Measurements from ENCODE around the gene WDTC1.

WDTC1 gene

DNA sequence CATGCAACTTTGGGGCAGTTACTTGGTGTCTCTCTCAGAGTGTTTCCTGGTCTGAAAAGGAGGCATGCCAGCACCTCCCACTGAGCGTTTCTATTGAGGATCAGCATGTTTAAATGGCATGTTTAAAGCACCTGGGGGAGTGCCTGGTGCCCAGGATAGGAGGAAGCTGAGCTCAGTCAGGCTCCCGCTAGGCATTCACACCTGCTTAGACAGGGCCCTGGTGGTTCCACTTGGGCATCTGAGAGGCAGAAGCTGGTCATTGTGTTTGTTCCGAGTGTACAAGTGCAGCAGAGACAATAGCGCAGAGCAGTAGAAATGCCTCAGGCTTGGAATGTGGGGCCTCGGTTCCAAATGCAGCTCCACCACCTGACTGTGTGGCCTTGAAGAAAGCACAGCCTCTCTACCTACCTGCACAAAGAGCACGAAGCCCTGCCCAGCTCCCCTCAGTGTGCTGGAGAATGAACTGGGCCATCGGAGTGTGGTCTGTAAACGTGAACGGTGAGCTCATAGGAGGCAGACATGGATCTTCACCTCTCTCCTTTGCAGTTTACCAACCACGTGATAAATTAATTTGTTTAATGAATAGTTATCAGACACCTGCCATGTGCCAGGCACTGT, 67.3 kb downstream of the WDTC1 start:
- DNase-seq (ENCODE audit: low spot score) = no peak

DNA sequence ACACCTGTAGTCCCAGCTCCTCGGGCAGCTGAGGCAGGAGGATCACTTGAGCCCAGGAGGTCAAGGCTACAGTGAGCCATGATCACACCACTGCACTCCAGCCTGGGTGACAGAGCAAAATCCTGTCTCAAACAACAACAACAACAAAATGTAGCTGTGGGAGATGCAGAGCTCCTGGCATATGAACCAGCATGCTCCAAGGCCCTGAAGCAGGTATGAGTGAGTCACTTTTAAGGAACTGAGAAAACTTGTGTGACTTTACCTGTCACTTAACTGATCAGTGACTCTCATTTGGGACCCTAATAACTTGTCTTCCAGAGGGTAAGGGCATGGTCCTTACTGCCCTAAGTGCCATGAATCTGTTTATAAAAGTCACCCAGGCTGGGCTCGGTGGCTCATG, 68.2 kb downstream of the WDTC1 start:
- no peak for DNase-seq (ENCODE audit: low spot score)

DNA sequence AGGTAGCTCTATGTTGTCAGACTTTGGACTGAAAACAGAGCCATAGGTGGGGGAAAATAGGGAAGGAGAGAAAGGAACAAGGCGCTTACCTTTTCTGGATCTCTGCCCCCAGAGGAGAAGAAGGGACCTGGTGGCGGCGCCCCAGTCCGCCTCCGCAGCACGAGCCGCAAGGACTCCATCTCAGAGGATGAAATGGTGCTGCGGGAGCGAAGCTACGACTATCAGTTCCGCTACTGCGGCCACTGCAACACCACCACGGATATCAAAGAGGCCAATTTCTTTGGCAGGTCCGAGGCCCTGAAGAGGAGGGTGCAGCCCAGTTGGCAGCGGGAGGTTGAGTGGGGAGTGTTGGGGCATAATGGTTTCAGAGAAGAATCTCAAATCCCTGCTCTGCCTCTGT, 69.1 kb downstream of the WDTC1 start:
- no peak for DNase-seq (ENCODE audit: low spot score)

DNA sequence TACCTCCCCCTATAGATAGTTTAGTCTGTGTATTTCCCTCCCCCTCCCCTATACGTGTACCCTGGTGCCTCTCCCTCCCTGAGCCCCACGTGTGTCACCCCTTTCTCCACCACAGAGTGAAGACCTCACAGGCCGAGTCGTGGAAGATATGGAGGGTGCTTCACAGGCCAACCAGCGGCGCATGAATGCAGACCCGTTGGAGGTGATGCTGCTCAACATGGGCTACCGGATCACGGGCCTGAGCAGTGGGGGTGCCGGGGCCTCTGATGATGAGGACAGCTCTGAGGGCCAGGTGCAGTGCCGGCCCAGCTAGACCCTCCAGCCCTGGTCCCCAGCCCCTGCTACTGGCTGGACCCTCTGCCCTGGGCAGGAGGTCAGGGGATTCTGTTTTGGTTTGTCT, 71.6 kb downstream of the WDTC1 start:
- DNase-seq (ENCODE audit: low spot score) = no peak

GRCh38 chr1:27306892-27307761, 72.7 kb downstream of the WDTC1 start:
- DNase-seq (ENCODE audit: low spot score) = no peak

GRCh38 chr1:27307874-27308598, 73.6 kb downstream of the WDTC1 start:
- DNase-seq (ENCODE audit: low spot score) = no peak

DNA sequence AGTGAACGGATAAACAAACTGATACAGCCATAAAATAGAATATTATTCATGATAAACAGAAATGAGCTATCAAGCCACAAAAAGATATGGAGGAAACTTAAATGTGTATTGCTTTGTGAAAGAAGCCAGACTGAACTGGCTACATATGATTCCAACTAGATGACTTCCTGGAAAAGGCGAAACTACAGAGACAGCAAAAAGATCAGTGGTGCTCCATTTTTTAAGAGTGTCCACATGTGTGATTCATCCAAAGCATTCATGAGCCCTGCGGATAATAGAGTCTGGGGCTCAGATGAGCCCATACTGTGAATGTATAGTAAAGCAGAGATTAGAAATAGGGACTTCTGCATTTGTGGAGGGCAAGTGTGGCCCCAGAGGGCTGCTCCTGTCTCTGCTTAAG, 79.7 kb downstream of the WDTC1 start:
- DNase-seq (ENCODE audit: low spot score) = no peak

DNA sequence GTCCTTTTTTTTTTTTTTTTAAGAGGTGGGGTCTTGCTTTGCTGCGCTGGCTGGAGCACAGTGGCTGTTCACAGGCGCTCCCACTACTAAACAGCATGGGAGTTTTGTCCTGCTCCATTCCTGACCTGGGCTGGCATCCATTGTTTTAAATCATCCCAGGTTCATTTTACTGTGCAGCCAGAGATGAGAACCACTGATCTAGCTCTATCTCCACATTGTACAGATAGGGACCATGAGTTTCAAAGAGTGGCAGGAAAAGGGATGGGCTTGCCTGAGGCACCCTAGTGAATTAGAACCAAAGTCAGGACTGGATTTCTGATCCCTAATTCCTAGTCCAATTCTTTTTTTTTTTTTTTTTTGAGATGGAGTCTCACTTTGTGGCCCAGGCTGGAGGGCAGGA, 80.3 kb downstream of the WDTC1 start:
- no peak for DNase-seq (ENCODE audit: low spot score)

DNA sequence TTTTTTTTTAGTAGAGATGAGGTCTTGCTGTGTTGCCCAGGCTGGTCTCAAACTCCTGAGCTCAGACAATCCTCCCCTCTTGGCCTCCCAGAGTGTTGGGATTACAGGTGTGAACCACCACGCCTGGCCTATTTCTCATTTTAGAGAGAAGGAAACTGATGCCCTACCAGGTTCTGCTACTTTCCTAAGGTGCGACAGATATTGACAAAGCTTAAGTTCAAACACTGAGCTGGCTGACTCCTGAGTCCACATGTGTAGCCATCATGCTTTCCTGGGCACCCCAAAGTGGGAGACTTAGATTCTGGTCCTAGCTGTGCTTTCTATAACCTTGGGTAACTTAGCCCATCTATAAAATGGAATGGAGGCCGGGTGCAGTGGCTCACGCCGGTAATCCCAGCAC, 82.4 kb downstream of the WDTC1 start:
- DNase-seq (ENCODE audit: low spot score) = no peak

- DNase-seq (ENCODE audit: low spot score) = no peak
Measured at GRCh38 chr1:27318136-27318535, 83.7 kb downstream of the WDTC1 start.

DNA sequence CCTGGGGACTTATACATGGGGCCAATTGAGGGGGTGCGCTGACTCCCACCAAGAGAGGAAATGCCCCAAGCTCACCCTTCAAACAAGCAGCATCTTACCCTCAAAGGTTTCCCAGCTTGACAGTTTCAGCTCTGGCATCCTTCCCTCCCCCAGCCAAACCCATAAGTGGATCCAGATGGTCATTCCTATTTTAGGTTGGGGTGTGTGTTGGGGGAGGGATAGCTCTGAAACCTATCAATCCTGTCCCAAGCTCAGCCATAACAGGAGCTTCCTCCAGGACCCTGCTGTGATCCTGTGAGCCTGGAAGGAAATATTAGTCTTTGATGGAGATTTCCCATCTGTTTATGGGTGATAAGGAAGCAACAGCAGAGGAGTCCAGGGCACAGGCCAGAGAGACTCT, 84.2 kb downstream of the WDTC1 start:
- no peak for DNase-seq (ENCODE audit: low spot score)

- DNase-seq (ENCODE audit: low spot score) = peak; percentile 96
Measured at GRCh38 chr1:27321813-27322568, 87.6 kb downstream of the WDTC1 start, which contains the start of gene TMEM222. Gene TMEM222, plus strand, starts transcription at chr1:27322163. Its CDS starts 35 bp downstream, at chr1:27322198.

DNA sequence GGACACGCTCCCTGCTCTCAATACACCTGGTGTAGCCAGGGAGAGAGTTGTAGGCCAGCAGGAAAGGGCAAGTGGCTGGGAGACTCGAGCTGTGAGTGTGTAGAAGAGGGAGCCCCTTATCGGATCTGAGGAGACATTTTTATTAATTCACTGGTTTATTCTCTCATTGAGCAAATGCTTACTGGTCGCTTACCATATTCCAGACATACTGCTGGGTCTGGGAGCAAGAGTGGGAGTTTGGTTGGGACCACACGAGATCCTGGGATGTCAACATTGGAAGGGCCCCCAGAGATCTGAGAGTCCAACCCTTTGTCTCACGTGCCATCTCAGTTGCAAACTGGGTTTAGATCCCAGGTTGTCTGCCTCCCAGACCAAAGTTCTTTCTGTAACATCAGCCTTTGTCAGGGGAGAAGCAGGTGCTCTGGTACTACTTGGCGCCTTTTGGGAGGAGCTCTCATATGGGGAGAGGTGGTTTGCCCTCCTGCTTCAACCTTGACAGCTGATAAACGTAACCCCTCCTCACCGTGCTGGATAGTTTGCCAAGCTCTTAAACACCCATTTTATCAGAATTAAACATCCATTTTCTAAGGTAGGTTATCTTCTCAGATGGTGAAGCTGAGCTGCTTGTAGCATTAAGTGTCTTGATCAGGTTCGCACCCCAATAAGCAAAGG, 88.3 kb downstream of the WDTC1 start:
- no peak for DNase-seq (ENCODE audit: low spot score)

- no peak for DNase-seq (ENCODE audit: low spot score)
Measured at GRCh38 chr1:27325286-27325685, 90.9 kb downstream of the WDTC1 start.

GRCh38 chr1:27327964-27328363, 93.5 kb downstream of the WDTC1 start:
- no peak for DNase-seq (ENCODE audit: low spot score)

- DNase-seq (ENCODE audit: low spot score) = no peak
Measured at GRCh38 chr1:27330786-27331185, 96.4 kb downstream of the WDTC1 start.

DNA sequence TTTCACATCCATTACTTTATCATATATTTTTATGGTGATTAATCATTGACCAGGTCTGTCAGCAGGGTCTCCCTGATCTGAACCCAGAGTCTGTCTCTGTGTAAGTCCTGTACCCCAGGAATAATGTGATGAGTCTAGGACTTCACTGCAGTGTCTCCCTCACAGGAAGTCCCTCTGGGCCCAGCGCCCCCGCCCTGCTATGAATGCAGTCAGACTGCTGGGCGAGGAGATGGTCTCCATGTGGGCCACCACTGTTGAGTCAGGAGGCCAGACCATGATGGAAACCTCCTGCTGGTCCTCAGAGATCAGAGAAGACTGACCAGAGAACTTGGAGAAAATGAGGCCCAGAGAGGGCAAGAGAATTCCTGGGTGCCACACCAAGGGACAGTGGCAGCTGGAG, 97.0 kb downstream of the WDTC1 start:
- no peak for DNase-seq (ENCODE audit: low spot score)

- DNase-seq (ENCODE audit: low spot score) = no peak
Measured at GRCh38 chr1:27331922-27332321, 97.5 kb downstream of the WDTC1 start.

GRCh38 chr1:27332536-27333281, 98.3 kb downstream of the WDTC1 start:
- peak; percentile 48 for DNase-seq (ENCODE audit: low spot score)

GRCh38 chr1:27333717-27334279, 99.4 kb downstream of the WDTC1 start:
- no peak for DNase-seq (ENCODE audit: low spot score)

Data from CD4-positive, alpha-beta T cell treated with Interleukin-6 at 100 ng/mL for 8 hours (primary cell).